NCI-H82 treated with DMSO at 0.1 percent for 48 hours (cell line): ENCODE data around the gene GMFB.

Experiments used
- DNase-seq: peaks from one replicate; lab custom pipeline; 2025; ENCODE audit not compliant: unreplicated experiment; lab: John Stamatoyannopoulos, UW

The GMFB gene

GRCh38 chr14:54428527-54428926 is 60.3 kb downstream of the GMFB start:
- DNase-seq = no peak

- DNase-seq = no peak
Observed at GRCh38 chr14:54427871-54428270, 60.9 kb downstream of the GMFB start.

- no peak for DNase-seq
Observed at GRCh38 chr14:54425537-54426274, 63.1 kb downstream of the GMFB start.

- DNase-seq = no peak
Observed at GRCh38 chr14:54425068-54425467, 63.7 kb downstream of the GMFB start.
